ENCODE results near the gene IRF2BP2. TPM values are rescaled to one million over a fixed set of nuclear protein-coding genes. Genes with fewer than 3 reads are reported as not detected.

The IRF2BP2 gene
- total RNA-seq, 2 donors from 2014 or later: 157 to 164 TPM

DNA sequence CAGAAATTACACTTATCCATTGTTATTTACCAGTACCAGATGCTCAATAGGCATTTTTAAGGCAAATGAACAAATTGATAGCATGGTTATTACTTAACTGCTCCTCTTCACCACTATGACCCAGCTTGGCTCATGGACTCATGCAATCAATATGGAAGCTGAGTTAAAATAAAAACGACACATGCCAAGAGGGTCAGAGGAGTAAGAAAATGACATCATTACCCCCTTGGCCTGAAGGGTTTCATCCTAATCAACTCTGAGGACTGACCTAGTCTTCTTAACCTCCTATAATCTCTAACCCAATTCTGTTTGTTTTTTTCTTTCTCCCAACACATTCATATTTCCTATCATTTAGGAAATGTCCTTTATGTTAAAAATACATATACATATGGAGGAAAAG lies 41.6 kb downstream of the IRF2BP2 start:
- Histone ChIP-seq H3K36me3 (no peaks in the 10 kb centered on the region), H3K4me3 (no peak overlapping the region), H3K9ac (ENCODE audit: low read depth in 2 of 2, low read length in 2 of 2) (no peak overlapping the region), H3K27me3 (no peaks in the 10 kb centered on the region), H3K9me3 (no peaks in the 10 kb centered on the region), H3K4me1 (no peaks in the 10 kb centered on the region), H3K27ac (no peak overlapping the region)
- TF ChIP-seq, protein P1, sequence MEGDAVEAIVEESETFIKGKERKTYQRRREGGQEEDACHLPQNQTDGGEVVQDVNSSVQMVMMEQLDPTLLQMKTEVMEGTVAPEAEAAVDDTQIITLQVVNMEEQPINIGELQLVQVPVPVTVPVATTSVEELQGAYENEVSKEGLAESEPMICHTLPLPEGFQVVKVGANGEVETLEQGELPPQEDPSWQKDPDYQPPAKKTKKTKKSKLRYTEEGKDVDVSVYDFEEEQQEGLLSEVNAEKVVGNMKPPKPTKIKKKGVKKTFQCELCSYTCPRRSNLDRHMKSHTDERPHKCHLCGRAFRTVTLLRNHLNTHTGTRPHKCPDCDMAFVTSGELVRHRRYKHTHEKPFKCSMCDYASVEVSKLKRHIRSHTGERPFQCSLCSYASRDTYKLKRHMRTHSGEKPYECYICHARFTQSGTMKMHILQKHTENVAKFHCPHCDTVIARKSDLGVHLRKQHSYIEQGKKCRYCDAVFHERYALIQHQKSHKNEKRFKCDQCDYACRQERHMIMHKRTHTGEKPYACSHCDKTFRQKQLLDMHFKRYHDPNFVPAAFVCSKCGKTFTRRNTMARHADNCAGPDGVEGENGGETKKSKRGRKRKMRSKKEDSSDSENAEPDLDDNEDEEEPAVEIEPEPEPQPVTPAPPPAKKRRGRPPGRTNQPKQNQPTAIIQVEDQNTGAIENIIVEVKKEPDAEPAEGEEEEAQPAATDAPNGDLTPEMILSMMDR (IDR thresholded peaks at IDR 0.05): no peak
- intact Hi-C loops (cut with DNase I): no loop called here
- no peak for DNase-seq

DNA sequence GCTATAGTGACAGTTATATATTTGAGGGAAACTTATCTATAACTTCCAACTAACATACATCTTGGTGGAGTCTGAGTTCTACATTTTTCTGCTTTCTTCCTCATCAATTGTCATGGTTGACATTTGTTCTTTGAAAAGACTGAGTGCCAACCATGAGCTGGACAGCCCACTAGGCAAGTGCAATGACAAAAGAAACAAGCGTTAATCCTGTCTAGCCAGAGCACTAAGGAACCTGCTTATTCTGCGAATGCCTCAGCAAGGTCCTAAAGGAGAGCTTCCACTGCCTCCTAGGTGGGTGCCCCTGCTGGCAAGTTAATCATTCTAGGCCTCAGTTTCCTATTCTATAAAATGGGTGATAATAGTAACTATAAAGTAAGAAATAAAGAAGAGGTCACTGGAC lies 44.8 kb downstream of the IRF2BP2 start:
- Histone ChIP-seq H3K9ac (ENCODE audit: low read depth in 2 of 2, low read length in 2 of 2) (no peak overlapping the region), H3K27ac (no peak overlapping the region), H3K4me3 (no peak overlapping the region)

DNA sequence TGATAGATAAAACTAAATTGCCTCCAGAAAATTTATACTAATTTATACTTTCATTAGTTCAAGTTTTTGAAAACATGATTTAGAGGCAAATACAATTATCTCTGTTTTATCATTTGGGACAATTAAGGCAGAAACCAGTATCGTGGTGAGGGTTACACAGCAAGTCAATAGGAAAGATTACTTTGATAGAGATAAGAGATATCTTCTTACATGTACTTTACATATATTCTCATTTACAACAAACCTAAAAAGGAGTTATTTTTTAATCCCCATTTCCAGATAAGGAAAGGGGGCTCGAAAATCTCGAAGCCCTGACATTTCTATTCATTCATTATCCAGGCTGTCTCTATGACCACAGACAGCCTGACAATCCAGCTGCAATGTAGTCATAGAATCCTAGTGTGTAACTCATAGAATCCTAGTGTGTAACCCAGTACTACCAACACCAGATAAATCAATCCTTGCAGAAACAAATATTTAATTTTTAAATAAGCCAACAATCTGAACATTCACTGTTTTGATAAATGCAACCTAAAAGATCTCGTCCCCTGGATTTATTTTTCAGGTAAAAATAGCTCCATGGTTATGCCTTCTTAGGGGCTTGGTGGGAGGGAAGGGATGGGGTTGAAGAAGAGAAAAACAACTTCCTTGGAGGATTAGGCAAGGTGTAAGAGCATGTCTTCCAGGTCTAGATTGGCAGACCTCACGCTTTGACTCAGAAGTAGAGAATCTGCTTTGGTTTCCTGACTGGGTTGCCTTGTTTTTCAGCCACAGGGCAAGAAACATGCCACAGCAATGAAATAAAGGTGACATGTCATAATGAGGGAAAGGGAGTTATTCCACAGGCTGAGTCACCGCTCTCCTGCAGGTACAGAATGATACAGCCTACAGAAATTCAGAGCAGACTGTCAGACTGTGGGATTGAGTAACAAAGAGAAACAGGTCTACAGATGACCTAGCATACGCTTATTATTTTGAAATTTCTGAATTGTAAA lies 45.6 kb downstream of the IRF2BP2 start:
- intact Hi-C loops (cut with DNase I): no loop called here
- Histone ChIP-seq H3K9me3 (no peaks in the 10 kb centered on the region), H3K9ac (ENCODE audit: low read depth in 2 of 2, low read length in 2 of 2) (no peak overlapping the region), H3K4me1 (no peaks in the 10 kb centered on the region), H3K4me3 (no peak overlapping the region), H3K27me3 (no peaks in the 10 kb centered on the region), H3K36me3 (no peaks in the 10 kb centered on the region), H3K27ac (no peak overlapping the region)
- TF ChIP-seq, protein P1 (IDR thresholded peaks at IDR 0.05): no peak
- no peak for DNase-seq

More for the DNA sequence above, 44.8 kb downstream of the IRF2BP2 start:
- Histone ChIP-seq H3K4me1 (no peaks in the 10 kb centered on the region), H3K36me3 (no peaks in the 10 kb centered on the region), H3K9me3 (no peaks in the 10 kb centered on the region), H3K27me3 (no peaks in the 10 kb centered on the region)
- DNase-seq: no peak
- TF ChIP-seq, protein P1 (IDR thresholded peaks at IDR 0.05): no peak
- intact Hi-C loops (cut with DNase I): no loop called here

DNA sequence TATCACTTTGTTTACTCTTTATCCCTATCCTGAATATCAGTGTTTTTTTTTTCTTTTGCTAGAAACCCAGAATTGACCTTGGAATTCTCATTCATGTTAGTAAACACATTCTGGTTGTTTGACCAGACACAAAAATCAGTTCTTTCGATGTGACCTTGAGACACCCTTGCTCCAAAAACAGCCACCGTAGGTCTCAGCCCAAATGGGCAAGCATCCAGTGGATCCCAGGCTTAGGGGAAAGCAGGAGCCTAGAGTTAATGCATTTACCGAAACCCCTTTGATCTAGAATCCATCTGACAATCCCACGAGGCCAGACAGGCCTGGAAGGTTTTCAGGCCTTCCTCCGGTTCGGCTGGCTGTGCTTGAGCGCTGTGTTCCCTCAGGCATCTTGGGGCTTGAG lies 47.6 kb downstream of the IRF2BP2 start:
- H3K9ac ChIP-seq (ENCODE audit: low read depth in 2 of 2, low read length in 2 of 2): no peak overlapping the region
- no peak overlapping the region for H3K4me3 ChIP-seq
- DNase-seq: no peak
- H3K27me3 ChIP-seq: no peaks in the 10 kb centered on the region
- TF ChIP-seq, protein P1 (IDR thresholded peaks at IDR 0.05): no peak
- intact Hi-C loops (cut with DNase I): no loop called here
- no peaks in the 10 kb centered on the region for H3K9me3 ChIP-seq
- H3K27ac ChIP-seq: no peak overlapping the region
- H3K36me3 ChIP-seq: no peaks in the 10 kb centered on the region
- no peaks in the 10 kb centered on the region for H3K4me1 ChIP-seq

DNA sequence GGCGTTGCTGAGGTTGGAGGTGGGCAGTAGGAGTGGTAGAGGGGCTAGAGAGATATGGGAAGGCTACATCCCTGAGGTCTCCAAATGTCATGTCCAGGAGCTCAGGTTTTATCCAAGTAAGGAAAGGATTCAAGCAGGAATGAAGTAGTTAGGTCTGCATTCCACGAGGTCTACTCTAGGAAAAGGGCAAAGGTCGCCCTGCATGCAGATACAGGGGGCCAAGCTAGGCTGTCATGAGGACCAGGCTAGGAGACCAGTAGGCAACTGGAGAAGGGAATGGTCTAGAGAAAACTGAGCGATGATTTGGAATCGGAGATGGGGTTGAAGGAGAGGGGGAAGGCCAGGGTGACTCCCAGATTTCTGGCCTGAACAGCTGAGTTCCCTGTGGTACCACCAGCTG lies 48.7 kb downstream of the IRF2BP2 start:
- TF ChIP-seq, protein P1 (IDR thresholded peaks at IDR 0.05): no peak
- intact Hi-C loops (cut with DNase I): no loop called here
- Histone ChIP-seq H3K4me3 (no peak overlapping the region), H3K9me3 (no peaks in the 10 kb centered on the region), H3K4me1 (no peaks in the 10 kb centered on the region), H3K36me3 (no peaks in the 10 kb centered on the region), H3K9ac (ENCODE audit: low read depth in 2 of 2, low read length in 2 of 2) (no peak overlapping the region), H3K27ac (no peak overlapping the region), H3K27me3 (no peaks in the 10 kb centered on the region)
- DNase-seq: no peak

Measured in colonic mucosa (tissue), 4 donors.